GM23338 (cell line): ENCODE results near the gene TMEM201. TPM values are rescaled to one million over a fixed set of nuclear protein-coding genes. Genes with fewer than 3 reads are reported as not detected.

Source experiments
- ATAC-seq: fragments of 200-7000 bp; cut with Tn5 transposase; 3 replicates; pipeline ENCODE4 v1.9.1; 2020
- DNase-seq: peaks from one replicate; pipeline ENCODE4 v3.0.0-alpha.2; 2015; ENCODE audit warnings: low spot score
- H2AFZ ChIP-seq: fragments of 200-600 bp; sonication (generic); 2 replicates; pipeline ENCODE4 v1.8.0; 2016; ENCODE audit warnings: antibody characterized with exemption, mild to moderate bottlenecking, moderate library complexity
- H3F3A ChIP-seq: fragments of 200-600 bp; sonication (generic); replicated peaks from 2 replicates; pipeline ENCODE4 v1.8.0; 2017; ENCODE audit warnings: antibody characterized with exemption, mixed run types, low read depth
- H3K27ac ChIP-seq: fragments of 200-600 bp; sonication (generic); 2 replicates; pipeline ENCODE4 v1.6.1; 2016; ENCODE audit warnings: low read depth
- H3K27me3 ChIP-seq: fragments of 200-600 bp; sonication (generic); 2 replicates; pipeline ENCODE4 v1.8.0; 2016; ENCODE audit warnings: mild to moderate bottlenecking, mixed run types, moderate library complexity; ENCODE audit not compliant: insufficient read depth
- H3K36me3 ChIP-seq: fragments of 200-600 bp; sonication (generic); 2 replicates; pipeline ENCODE4 v1.8.0; 2016; ENCODE audit warnings: mild to moderate bottlenecking; ENCODE audit not compliant: insufficient read depth
- H3K4me1 ChIP-seq: fragments of 200-600 bp; sonication (generic); 2 replicates; pipeline ENCODE4 v1.8.0; 2016; ENCODE audit warnings: mild to moderate bottlenecking, moderate library complexity; ENCODE audit not compliant: insufficient read depth
- H3K4me2 ChIP-seq: fragments of 200-600 bp; sonication (generic); 2 replicates; pipeline ENCODE4 v1.7.1; 2017; ENCODE audit warnings: mixed run types
- H3K4me3 ChIP-seq: fragments of 200-600 bp; sonication (generic); 2 replicates; pipeline ENCODE4 v1.6.1; 2016; ENCODE audit warnings: mixed run types
- H3K79me2 ChIP-seq: fragments of 200-600 bp; sonication (generic); replicated peaks from 2 replicates; pipeline ENCODE4 v1.8.0; 2017; ENCODE audit warnings: mild to moderate bottlenecking; ENCODE audit not compliant: insufficient read depth
- H3K9me2 ChIP-seq: fragments of 200-600 bp; sonication (generic); 2 replicates; pipeline ENCODE4 v1.8.0; 2017; ENCODE audit not compliant: insufficient read depth
- H4K20me1 ChIP-seq: fragments of 200-600 bp; sonication (generic); replicated peaks from 2 replicates; pipeline ENCODE4 v1.8.0; 2017; ENCODE audit warnings: mild to moderate bottlenecking; ENCODE audit not compliant: insufficient read depth
- H3K27ac Mint-ChIP-seq: 2 replicates; pipeline ENCODE4 v1.8.0; 2020; ENCODE audit warnings: inconsistent platforms, mild to moderate bottlenecking, moderate library complexity, mixed read lengths
- H3K27me3 Mint-ChIP-seq: 3 replicates; pipeline ENCODE4 v1.8.0; 2022; ENCODE audit warnings: low read depth, mild to moderate bottlenecking, moderate library complexity, mixed read lengths, inconsistent platforms; ENCODE audit not compliant: insufficient read depth, poor library complexity
- H3K36me3 Mint-ChIP-seq: 3 replicates; pipeline ENCODE4 v1.8.0; 2021; ENCODE audit warnings: low read depth, mild to moderate bottlenecking, inconsistent platforms, moderate library complexity, mixed read lengths
- H3K4me1 Mint-ChIP-seq: 3 replicates; pipeline ENCODE4 v1.8.0; 2020; ENCODE audit warnings: mild to moderate bottlenecking, inconsistent platforms, mixed read lengths
- H3K4me3 Mint-ChIP-seq: 3 replicates; pipeline ENCODE4 v1.8.0; 2021; ENCODE audit warnings: moderate library complexity, mild to moderate bottlenecking, inconsistent platforms, mixed read lengths
- H3K9me3 Mint-ChIP-seq: 3 replicates; pipeline ENCODE4 v1.8.0; 2020; ENCODE audit warnings: moderate library complexity, mild to moderate bottlenecking, inconsistent platforms, mixed read lengths
- ETS1 ChIP-seq: IDR thresholded peaks from 2 replicates; pipeline ENCODE4 v1.6.1; 2016; ENCODE audit warnings: antibody characterized with exemption
- EZH2 ChIP-seq: fragments of 200-600 bp; sonication (generic); IDR thresholded peaks from one replicate; pipeline ENCODE4 v1.8.0; 2017; ENCODE audit warnings: antibody characterized with exemption, mild to moderate bottlenecking, low read depth; ENCODE audit not compliant: unreplicated experiment
- JUNB ChIP-seq: IDR thresholded peaks from one replicate; pipeline ENCODE4 v1.6.1; 2016; ENCODE audit warnings: antibody characterized with exemption; ENCODE audit not compliant: unreplicated experiment
- NANOG ChIP-seq: IDR thresholded peaks from 2 replicates; pipeline ENCODE4 v1.6.1; 2016; ENCODE audit warnings: antibody characterized with exemption, borderline replicate concordance
- POLR2AphosphoS5 ChIP-seq: IDR thresholded peaks from 2 replicates; pipeline ENCODE4 v1.6.1; 2016; ENCODE audit warnings: antibody characterized with exemption, low read depth
- STAT1 ChIP-seq: IDR thresholded peaks from one replicate; pipeline ENCODE4 v1.6.1; 2016; ENCODE audit warnings: antibody characterized with exemption; ENCODE audit not compliant: unreplicated experiment
- ZNF331 ChIP-seq: fragments of 250-450 bp; sonication (Bioruptor Pico); IDR thresholded peaks from 2 replicates; pipeline ENCODE4 v1.5.0; 2020; ENCODE audit warnings: low read depth, mild to moderate bottlenecking, moderate library complexity
- polyA plus RNA-seq: library from polyadenylated mRNA; unstranded; fragments of >200 nt; fragmentation: Nextera tagmentation; extraction: Ambion mirVana; gene quantifications from 2 replicates; pipeline ENCODE4 v1.2.1, GENCODE V29; 2016
- total RNA-seq: library from RNA; depleted of rRNA; stranded (reverse); fragments of >200 nt; shearing (Covaris generic); gene quantifications from 2 replicates; pipeline ENCODE4 v1.2.3, GENCODE V29; 2014
- TF ChIP-seq, protein P1 (sequence below): IDR thresholded peaks from one replicate; pipeline ENCODE4 v1.6.1; 2018; ENCODE audit warnings: antibody characterized with exemption; ENCODE audit not compliant: unreplicated experiment
- TF ChIP-seq, protein P2 (sequence below), 2 experiments: fragments of 200-600 bp in 1 of 2; sonication (generic) in 1 of 2; conservative IDR thresholded peaks; 2 replicates each; pipeline versions ENCODE4 v1.5.1 to v1.6.1; 2016 to 2017; ENCODE audit warnings: antibody characterized with exemption in 2 of 2, low read depth in 2 of 2, mild to moderate bottlenecking in 2 of 2, moderate library complexity in 1 of 2

TMEM201 gene
- total and polyA plus RNA-seq, 2 experiments from 2014 or later, result 11.6 to 27.2 TPM

GRCh38 chr1:9557624-9558023, 31.1 kb upstream of the TMEM201 start (continued):
- TF ChIP-seq ETS1 (no peak), EZH2 (no peak), ZNF331 (CRISPR knock-in tag) (no peak), NANOG (no peak), JUNB (no peak), POLR2AphosphoS5 (no peak)
- TF ChIP-seq, protein P1, sequence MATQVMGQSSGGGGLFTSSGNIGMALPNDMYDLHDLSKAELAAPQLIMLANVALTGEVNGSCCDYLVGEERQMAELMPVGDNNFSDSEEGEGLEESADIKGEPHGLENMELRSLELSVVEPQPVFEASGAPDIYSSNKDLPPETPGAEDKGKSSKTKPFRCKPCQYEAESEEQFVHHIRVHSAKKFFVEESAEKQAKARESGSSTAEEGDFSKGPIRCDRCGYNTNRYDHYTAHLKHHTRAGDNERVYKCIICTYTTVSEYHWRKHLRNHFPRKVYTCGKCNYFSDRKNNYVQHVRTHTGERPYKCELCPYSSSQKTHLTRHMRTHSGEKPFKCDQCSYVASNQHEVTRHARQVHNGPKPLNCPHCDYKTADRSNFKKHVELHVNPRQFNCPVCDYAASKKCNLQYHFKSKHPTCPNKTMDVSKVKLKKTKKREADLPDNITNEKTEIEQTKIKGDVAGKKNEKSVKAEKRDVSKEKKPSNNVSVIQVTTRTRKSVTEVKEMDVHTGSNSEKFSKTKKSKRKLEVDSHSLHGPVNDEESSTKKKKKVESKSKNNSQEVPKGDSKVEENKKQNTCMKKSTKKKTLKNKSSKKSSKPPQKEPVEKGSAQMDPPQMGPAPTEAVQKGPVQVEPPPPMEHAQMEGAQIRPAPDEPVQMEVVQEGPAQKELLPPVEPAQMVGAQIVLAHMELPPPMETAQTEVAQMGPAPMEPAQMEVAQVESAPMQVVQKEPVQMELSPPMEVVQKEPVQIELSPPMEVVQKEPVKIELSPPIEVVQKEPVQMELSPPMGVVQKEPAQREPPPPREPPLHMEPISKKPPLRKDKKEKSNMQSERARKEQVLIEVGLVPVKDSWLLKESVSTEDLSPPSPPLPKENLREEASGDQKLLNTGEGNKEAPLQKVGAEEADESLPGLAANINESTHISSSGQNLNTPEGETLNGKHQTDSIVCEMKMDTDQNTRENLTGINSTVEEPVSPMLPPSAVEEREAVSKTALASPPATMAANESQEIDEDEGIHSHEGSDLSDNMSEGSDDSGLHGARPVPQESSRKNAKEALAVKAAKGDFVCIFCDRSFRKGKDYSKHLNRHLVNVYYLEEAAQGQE, result no peak
- TF ChIP-seq, protein P2, sequence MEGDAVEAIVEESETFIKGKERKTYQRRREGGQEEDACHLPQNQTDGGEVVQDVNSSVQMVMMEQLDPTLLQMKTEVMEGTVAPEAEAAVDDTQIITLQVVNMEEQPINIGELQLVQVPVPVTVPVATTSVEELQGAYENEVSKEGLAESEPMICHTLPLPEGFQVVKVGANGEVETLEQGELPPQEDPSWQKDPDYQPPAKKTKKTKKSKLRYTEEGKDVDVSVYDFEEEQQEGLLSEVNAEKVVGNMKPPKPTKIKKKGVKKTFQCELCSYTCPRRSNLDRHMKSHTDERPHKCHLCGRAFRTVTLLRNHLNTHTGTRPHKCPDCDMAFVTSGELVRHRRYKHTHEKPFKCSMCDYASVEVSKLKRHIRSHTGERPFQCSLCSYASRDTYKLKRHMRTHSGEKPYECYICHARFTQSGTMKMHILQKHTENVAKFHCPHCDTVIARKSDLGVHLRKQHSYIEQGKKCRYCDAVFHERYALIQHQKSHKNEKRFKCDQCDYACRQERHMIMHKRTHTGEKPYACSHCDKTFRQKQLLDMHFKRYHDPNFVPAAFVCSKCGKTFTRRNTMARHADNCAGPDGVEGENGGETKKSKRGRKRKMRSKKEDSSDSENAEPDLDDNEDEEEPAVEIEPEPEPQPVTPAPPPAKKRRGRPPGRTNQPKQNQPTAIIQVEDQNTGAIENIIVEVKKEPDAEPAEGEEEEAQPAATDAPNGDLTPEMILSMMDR (conservative IDR thresholded peaks at IDR 0.05; ENCODE audit: low read depth in 2 of 2), result no peak

GRCh38 chr1:9558271-9558945, 30.3 kb upstream of the TMEM201 start:
- Mint-ChIP-seq H3K4me1 (peaks cover 6% of the 10 kb centered on the region; the same call in 1 of the 3 replicates), H3K9me3 (no peaks in the 10 kb centered on the region), H3K4me3 (no peak overlapping the region), H3K36me3 (peaks cover 61% of the 10 kb centered on the region), H3K27me3 (peaks cover 2% of the 10 kb centered on the region), H3K27ac (no peak overlapping the region)
- H3K27ac ChIP-seq, result no peak overlapping the region
- no peaks in the 10 kb centered on the region for H3F3A ChIP-seq
- H3K4me3 ChIP-seq, result no peak overlapping the region
- H3K4me1 ChIP-seq, result peaks cover 8% of the 10 kb centered on the region; the same call in 1 of the 2 replicates
- no peak overlapping the region for H2AFZ ChIP-seq
- no peak for DNase-seq
- no peak overlapping the region for H3K4me2 ChIP-seq
- H3K36me3 ChIP-seq, result peaks cover 33% of the 10 kb centered on the region
- H3K79me2 ChIP-seq, result peaks cover 25% of the 10 kb centered on the region
- no peak for ATAC-seq
- no peaks in the 10 kb centered on the region for H3K27me3 ChIP-seq
- H4K20me1 ChIP-seq, result peaks cover 68% of the 10 kb centered on the region
- H3K9me2 ChIP-seq, result no peaks in the 10 kb centered on the region
- no peak for TF ChIP-seq STAT1
- TF ChIP-seq, protein P2 (conservative IDR thresholded peaks at IDR 0.05; ENCODE audit: low read depth in 2 of 2), result no peak
